H1 (cell line): ENCODE data around the gene METTL25B. TPM values are rescaled to one million over a fixed set of nuclear protein-coding genes. Genes with fewer than 3 reads are reported as not detected.

Source experiments
- CTCF ChIA-PET: fragments of 300-600 bp; sonication (Branson Sonifier 250); formaldehyde crosslinking; loops from one replicate; lab custom pipeline; 2021; ENCODE audit not compliant: partially characterized antibody; lab: Charles Lee
- POLR2A ChIA-PET: fragments of 300-600 bp; sonication (Branson Sonifier 250); formaldehyde crosslinking; loops from one replicate; lab custom pipeline; 2021; ENCODE audit warnings: inconsistent platforms; ENCODE audit not compliant: partially characterized antibody; lab: Charles Lee
- DNase-seq, 2 experiments: peaks; one replicate each; pipeline versions ENCODE4 v3.0.0 to v3.0.0-alpha.2; 2010 to 2022; ENCODE audit warnings: low spot score in 2 of 2, low read depth in 1 of 2, mixed read lengths in 1 of 2
- FAIRE-seq: peaks from 2 replicates; lab custom pipeline; 2011; peaks lifted over from hg19 to GRCh38; lab: Jason Lieb, UNC
- H2AFZ ChIP-seq: 2 replicates; pipeline ENCODE4 v1.8.1; 2012; ENCODE audit warnings: low read length, inconsistent platforms
- H2AK5ac ChIP-seq: 2 replicates; pipeline ENCODE4 v1.6.1; 2013; ENCODE audit warnings: low read depth, low read length
- H2BK120ac ChIP-seq: replicated peaks from 2 replicates; pipeline ENCODE3; 2013; ENCODE audit warnings: low read depth, low read length, inconsistent platforms
- H2BK12ac ChIP-seq: 2 replicates; pipeline ENCODE4 v1.6.1; 2013; ENCODE audit warnings: low read depth, low read length
- H2BK15ac ChIP-seq: 2 replicates; pipeline ENCODE4 v1.6.1; 2013; ENCODE audit warnings: low read length
- H2BK20ac ChIP-seq: 2 replicates; pipeline ENCODE4 v1.6.1; 2013; ENCODE audit warnings: low read length
- H2BK5ac ChIP-seq: 2 replicates; pipeline ENCODE4 v1.6.1; 2013; ENCODE audit warnings: low read depth, low read length
- H3K14ac ChIP-seq: 2 replicates; pipeline ENCODE4 v1.6.1; 2013; ENCODE audit warnings: inconsistent platforms; ENCODE audit not compliant: insufficient read length
- H3K18ac ChIP-seq: 2 replicates; pipeline ENCODE4 v1.6.1; 2013; ENCODE audit warnings: low read length; ENCODE audit errors: extremely low read depth
- H3K23ac ChIP-seq: 2 replicates; pipeline ENCODE4 v1.6.1; 2013; ENCODE audit warnings: inconsistent platforms; ENCODE audit not compliant: insufficient read length
- H3K23me2 ChIP-seq: 2 replicates; pipeline ENCODE4 v1.6.1; 2013; ENCODE audit warnings: low read depth, low read length
- H3K27ac ChIP-seq: 2 replicates; pipeline ENCODE4 v1.6.1; 2011; ENCODE audit warnings: low read depth, low read length, inconsistent platforms
- H3K27me3 ChIP-seq, 4 experiments: replicated peaks in 1 of 4; 1 replicate in 1 of 4; 2 replicates in 3 of 4; pipeline versions ENCODE4 v1.6.1 to v1.8.1; 2011 to 2013; ENCODE audit warnings: low read length in 3 of 4, mild to moderate bottlenecking in 3 of 4, inconsistent platforms in 2 of 4, mixed read lengths in 2 of 4, moderate library complexity in 1 of 4; ENCODE audit not compliant: control insufficient read depth in 3 of 4, insufficient read depth in 3 of 4; ENCODE audit errors: extremely low read depth in 1 of 4
- H3K36me3 ChIP-seq, 4 experiments: 2 replicates each; pipeline versions ENCODE4 v1.6.1 to v1.8.1; 2011 to 2013; ENCODE audit warnings: mild to moderate bottlenecking in 4 of 4, low read length in 3 of 4, moderate library complexity in 2 of 4, control low read depth in 1 of 4, inconsistent platforms in 1 of 4; ENCODE audit not compliant: insufficient read depth in 4 of 4, control insufficient read depth in 2 of 4
- H3K4ac ChIP-seq: replicated peaks from 2 replicates; pipeline ENCODE3; 2013; ENCODE audit warnings: low read length, low read depth, mixed read lengths, inconsistent platforms; ENCODE audit not compliant: insufficient read length
- H3K4me1 ChIP-seq, 4 experiments: replicated peaks in 1 of 4; 1 replicate in 1 of 4; 2 replicates in 3 of 4; pipeline versions ENCODE4 v1.6.1 to v1.8.1; 2011 to 2013; ENCODE audit warnings: low read length in 3 of 4, inconsistent platforms in 2 of 4, mixed read lengths in 1 of 4; ENCODE audit not compliant: insufficient read depth in 4 of 4, control insufficient read depth in 3 of 4
- H3K4me2 ChIP-seq, 2 experiments: 2 replicates each; pipeline versions ENCODE4 v1.6.1 to v1.8.1; 2011 to 2013; ENCODE audit warnings: low read depth in 2 of 2, low read length in 2 of 2, control low read depth in 1 of 2, inconsistent platforms in 1 of 2, mild to moderate bottlenecking in 1 of 2; ENCODE audit not compliant: insufficient read depth in 1 of 2
- H3K4me3 ChIP-seq, 4 experiments: fragments of 200-600, 300-600 bp in 1 of 4; sonication (generic), shearing (Covaris generic), sonication (Bioruptor Twin) in 1 of 4; 2 replicates each; pipeline versions ENCODE4 v1.5.1 to v1.8.1; 2011 to 2016; ENCODE audit warnings: low read length in 4 of 4, low read depth in 3 of 4, control low read depth in 2 of 4, inconsistent platforms in 2 of 4, mild to moderate bottlenecking in 2 of 4, mixed read lengths in 1 of 4, moderate library complexity in 1 of 4; ENCODE audit not compliant: insufficient read depth in 2 of 4; ENCODE audit errors: extremely low read depth in 1 of 4
- H3K56ac ChIP-seq: replicated peaks from 2 replicates; pipeline ENCODE3; 2013; ENCODE audit warnings: low read depth, mild to moderate bottlenecking, mixed read lengths, low read length, inconsistent platforms; ENCODE audit not compliant: insufficient read length
- H3K79me1 ChIP-seq: 2 replicates; pipeline ENCODE4 v1.6.1; 2013; ENCODE audit warnings: low read depth, low read length, control low read depth
- H3K79me2 ChIP-seq, 2 experiments: 2 replicates each; pipeline versions ENCODE4 v1.6.1 to v1.8.1; 2012 to 2013; ENCODE audit warnings: low read length in 2 of 2, mild to moderate bottlenecking in 2 of 2, inconsistent platforms in 1 of 2; ENCODE audit not compliant: insufficient read depth in 2 of 2, control insufficient read depth in 1 of 2
- H3K9ac ChIP-seq, 4 experiments: replicated peaks in 1 of 4; 1 replicate in 1 of 4; 2 replicates in 3 of 4; pipeline versions ENCODE4 v1.6.1 to v1.8.1; 2011 to 2013; ENCODE audit warnings: low read depth in 3 of 4, low read length in 3 of 4, control low read depth in 2 of 4, mild to moderate bottlenecking in 2 of 4, moderate library complexity in 2 of 4, inconsistent platforms in 1 of 4; ENCODE audit errors: extremely low read depth in 1 of 4
- H3K9me3 ChIP-seq, 2 experiments: 2 replicates each; pipeline versions ENCODE4 v1.6.1 to v1.8.1; 2012 to 2013; ENCODE audit warnings: mild to moderate bottlenecking in 2 of 2, moderate library complexity in 2 of 2, control low read depth in 1 of 2, inconsistent platforms in 1 of 2, low read depth in 1 of 2, low read length in 1 of 2, mixed read lengths in 1 of 2; ENCODE audit not compliant: insufficient read depth in 2 of 2
- H4K20me1 ChIP-seq, 2 experiments: replicated peaks in 1 of 2; 2 replicates each; pipeline versions ENCODE3 to v1.8.1; 2011 to 2013; ENCODE audit warnings: inconsistent platforms in 2 of 2, low read length in 2 of 2, mild to moderate bottlenecking in 1 of 2; ENCODE audit not compliant: insufficient read depth in 2 of 2, control insufficient read depth in 1 of 2
- H4K5ac ChIP-seq: 2 replicates; pipeline ENCODE4 v1.6.1; 2013; ENCODE audit warnings: low read length, low read depth, mixed read lengths, inconsistent platforms; ENCODE audit not compliant: insufficient read length
- H4K8ac ChIP-seq: 2 replicates; pipeline ENCODE4 v1.8.0; 2013; ENCODE audit warnings: mild to moderate bottlenecking, moderate library complexity, low read length, inconsistent platforms; ENCODE audit not compliant: insufficient read depth; ENCODE audit errors: extremely low read depth
- H4K91ac ChIP-seq: replicated peaks from 2 replicates; pipeline ENCODE3; 2013; ENCODE audit warnings: low read length, mixed read lengths, inconsistent platforms; ENCODE audit not compliant: insufficient read length
- ATF3 ChIP-seq: IDR thresholded peaks from 2 replicates; pipeline ENCODE4 v1.6.1; 2011; ENCODE audit warnings: low read depth, mild to moderate bottlenecking, low read length; ENCODE audit not compliant: insufficient read depth
- BRCA1 ChIP-seq: IDR thresholded peaks from 2 replicates; pipeline ENCODE4 v1.6.1; 2012; ENCODE audit warnings: low read depth, low read length, improper control_type of control experiment
- CHD1 ChIP-seq: IDR thresholded peaks from 2 replicates; pipeline ENCODE4 v1.6.1; 2012; ENCODE audit warnings: low read depth, low read length, improper control_type of control experiment
- CREB1 ChIP-seq: IDR thresholded peaks from 2 replicates; pipeline ENCODE4 v1.6.1; 2012; ENCODE audit warnings: inconsistent platforms
- HDAC2 ChIP-seq, 2 experiments: fragments of 300-600 bp in 1 of 2; sonication (generic) in 1 of 2; IDR thresholded peaks; 2 replicates each; pipeline ENCODE4 v1.6.1; 2011 to 2012; ENCODE audit warnings: low read depth in 2 of 2, low read length in 2 of 2, mild to moderate bottlenecking in 2 of 2, moderate library complexity in 2 of 2, borderline replicate concordance in 1 of 2, inconsistent platforms in 1 of 2
- KDM1A ChIP-seq: fragments of 200-600, 300-600 bp; sonication (generic); IDR thresholded peaks from 2 replicates; pipeline ENCODE4 v1.7.1; 2016; ENCODE audit warnings: mild to moderate bottlenecking, low read length, borderline replicate concordance
- NANOG ChIP-seq: IDR thresholded peaks from 2 replicates; pipeline ENCODE4 v1.6.1; 2011; ENCODE audit warnings: low read length, low read depth, mild to moderate bottlenecking, inconsistent platforms; ENCODE audit not compliant: insufficient read depth, poor library complexity, severe bottlenecking
- POU5F1 ChIP-seq: IDR thresholded peaks from 2 replicates; pipeline ENCODE4 v1.6.1; 2011; ENCODE audit warnings: low read depth, mild to moderate bottlenecking, low read length, moderate library complexity
- RBBP5 ChIP-seq: IDR thresholded peaks from 2 replicates; pipeline ENCODE4 v1.7.1; 2012; ENCODE audit warnings: low read depth, mild to moderate bottlenecking, inconsistent platforms, low read length, moderate library complexity, borderline replicate concordance
- RFX5 ChIP-seq: IDR thresholded peaks from 2 replicates; pipeline ENCODE4 v1.6.1; 2011; ENCODE audit warnings: low read depth, low read length, improper control_type of control experiment, borderline replicate concordance
- SP1 ChIP-seq: IDR thresholded peaks from 2 replicates; pipeline ENCODE4 v1.6.1; 2011; ENCODE audit warnings: low read depth, low read length
- SP4 ChIP-seq: IDR thresholded peaks from 2 replicates; pipeline ENCODE4 v1.6.1; 2012; ENCODE audit warnings: low read length, inconsistent platforms
- TBP ChIP-seq: IDR thresholded peaks from 2 replicates; pipeline ENCODE4 v1.6.1; 2011; ENCODE audit warnings: low read depth, low read length, improper control_type of control experiment
- WGBS, 2 experiments: shearing (Covaris generic) in 1 of 2; methylation state at CpG; one replicate each; pipeline versions ENCODE4 v1.1.6 to v1.1.7; 2013 to 2015; ENCODE audit warnings: low lambda C conversion rate in 2 of 2, mixed read lengths in 2 of 2, inconsistent platforms in 1 of 2, low coverage in 1 of 2, missing lambda C conversion rate in 1 of 2; ENCODE audit not compliant: insufficient replicate concordance in 2 of 2, insufficient coverage in 1 of 2, insufficient read length in 1 of 2; ENCODE audit errors: extremely low coverage in 1 of 2, missing lambda C conversion rate in 1 of 2; 5-methylcytosine and 5-hydroxymethylcytosine counted together
- polyA plus RNA-seq, 7 experiments: library from polyadenylated mRNA; depleted of rRNA in 3 of 7; stranded (reverse) in 5 of 7; unstranded in 2 of 7; fragments of >200 nt in 5 of 7; fragments of 200-250 nt in 2 of 7; gene quantifications; 1 replicate in 5 of 7; 2 replicates in 1 of 7; 4 replicates in 1 of 7; pipeline versions ENCODE4 v1.2.1 to v1.2.3, GENCODE V29; 2011 to 2013; ENCODE audit warnings: missing spikeins in 2 of 7, mixed read lengths in 2 of 7
- total RNA-seq: library from RNA; stranded (reverse); fragmentation: NEBNext Ultra II Directional; extraction: Animal tissue kit (Norgen Biotek cat#: 25700); gene quantifications from 2 replicates; pipeline ENCODE4 v1.2.1, GENCODE V29; 2021

The METTL25B gene
- total and polyA plus RNA-seq, 2 of the 8 experiments (the other 6 are each of a cell fraction or from before 2014, with no cell fraction given) = 28.4 to 30.1 TPM

GRCh38 chr1:156698995-156699394, 29.3 kb upstream of the METTL25B start:
- POLR2A ChIA-PET = interaction anchor here (1.0 to 13.9 kb wide), 6 partner anchors 9 to 106 kb away, joined by 3 to 530 read pairs (median 3); partner anchors contain the start of genes CRABP2, HDGF, ISG20L2 and METTL25B
- TF ChIP-seq POU5F1 (no peak), HDAC2 (IDR thresholded peaks at IDR 0.05; ENCODE audit: borderline replicate concordance in 1 of 2, low read depth in 2 of 2, low read length in 2 of 2) (no peak), RFX5 (no peak), TBP (no peak), BRCA1 (no peak), RBBP5 (no peak), ATF3 (no peak), NANOG (no peak), CREB1 (no peak), KDM1A (no peak), SP4 (no peak), SP1 (no peak), CHD1 (no peak)

More at GRCh38 chr1:156698995-156699394, 29.3 kb upstream of the METTL25B start:
- H4K20me1 ChIP-seq = peaks cover 6 to 12% of the 10 kb centered on the region in 2 experiments
- H3K4ac ChIP-seq = no peak overlapping the region
- DNase-seq (no peak), FAIRE-seq (no peak)
- H2BK15ac ChIP-seq = no peak overlapping the region
- no peak overlapping the region for H3K56ac ChIP-seq
- H2AK5ac ChIP-seq = no peak overlapping the region
- H4K91ac ChIP-seq = no peak overlapping the region
- peaks cover 13 to 18% (median 16%) of the 10 kb centered on the region in 4 experiments for H3K4me1 ChIP-seq
- no peak overlapping the region for H2BK20ac ChIP-seq
- CTCF ChIA-PET = interaction anchor here (0.6 to 66.0 kb wide), 3 partner anchors 6 to 75 kb away, joined by 4 to 4284 read pairs (median 4284); partner anchors contain the start of genes CRABP2, ISG20L2, METTL25B and NES
- H3K23ac ChIP-seq = no peak overlapping the region
- H3K79me2 ChIP-seq = peaks cover 5 to 14% of the 10 kb centered on the region in 2 experiments; a peak in 2 of 4 replicates
- H3K14ac ChIP-seq = no peak overlapping the region
- no peak overlapping the region for H3K27ac ChIP-seq
- no peak overlapping the region for H4K8ac ChIP-seq
- peaks cover 4% of the 10 kb centered on the region; the same call in 1 of the 2 replicates for H3K79me1 ChIP-seq
- H2BK12ac ChIP-seq = no peak overlapping the region
- WGBS, 2 experiments = 94% methylated on average over 1 of the region's 1 CpG; no CpG with 5 or more reads in 1 of the 2 experiments
- H3K18ac ChIP-seq = no peak overlapping the region
- peaks cover 14 to 44% (median 26%) of the 10 kb centered on the region in 4 experiments for H3K36me3 ChIP-seq
- H4K5ac ChIP-seq = no peak overlapping the region
- no peak overlapping the region for H3K4me2 ChIP-seq
- H2BK120ac ChIP-seq = no peak overlapping the region
- no peak overlapping the region for H2AFZ ChIP-seq
- peaks cover 0 to 6% (median 1%) of the 10 kb centered on the region in 4 experiments; a peak in 4 of 7 replicates for H3K27me3 ChIP-seq
- no peak overlapping the region for H3K4me3 ChIP-seq
- no peak overlapping the region for H2BK5ac ChIP-seq
- H3K23me2 ChIP-seq = peaks cover 3% of the 10 kb centered on the region; the same call in 1 of the 2 replicates
- no peak overlapping the region for H3K9ac ChIP-seq
- no peaks in the 10 kb centered on the region for H3K9me3 ChIP-seq
